ENCODE measurements around the gene DPF3.

Gene DPF3

DNA sequence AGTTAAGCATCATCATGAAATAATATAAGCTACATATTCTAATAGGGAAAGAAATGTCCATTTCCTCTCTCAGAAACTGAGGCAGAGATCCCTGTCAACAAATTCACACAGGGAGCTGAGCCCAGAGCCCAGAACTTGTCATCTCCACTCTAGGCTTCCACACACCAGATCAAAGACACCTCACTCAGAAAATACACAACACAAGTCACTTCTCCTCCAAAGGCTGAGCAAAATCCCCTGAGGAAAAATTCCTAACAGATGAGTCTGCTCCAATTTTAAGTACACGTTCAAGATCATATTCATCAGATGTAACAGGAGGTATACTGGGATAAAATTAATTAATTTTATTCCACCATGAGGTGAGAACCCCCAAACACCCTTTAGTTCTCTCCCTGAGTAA is 227.3 kb downstream of the DPF3 start:
- DNase-seq (ENCODE audit: extremely low read depth, insufficient read length) = no peak
- Histone ChIP-seq H3K36me3 (ENCODE audit: control insufficient read depth, insufficient read depth, low read length) (no peaks in the 10 kb centered on the region; the same call in none of the 2 replicates), H3K27me3 (replicated peaks; ENCODE audit: control insufficient read depth, insufficient read depth, low read length) (no peaks in the 10 kb centered on the region), H3K4me3 (replicated peaks; ENCODE audit: low read depth, low read length) (no peak overlapping the region)
- TF ChIP-seq, protein P1, sequence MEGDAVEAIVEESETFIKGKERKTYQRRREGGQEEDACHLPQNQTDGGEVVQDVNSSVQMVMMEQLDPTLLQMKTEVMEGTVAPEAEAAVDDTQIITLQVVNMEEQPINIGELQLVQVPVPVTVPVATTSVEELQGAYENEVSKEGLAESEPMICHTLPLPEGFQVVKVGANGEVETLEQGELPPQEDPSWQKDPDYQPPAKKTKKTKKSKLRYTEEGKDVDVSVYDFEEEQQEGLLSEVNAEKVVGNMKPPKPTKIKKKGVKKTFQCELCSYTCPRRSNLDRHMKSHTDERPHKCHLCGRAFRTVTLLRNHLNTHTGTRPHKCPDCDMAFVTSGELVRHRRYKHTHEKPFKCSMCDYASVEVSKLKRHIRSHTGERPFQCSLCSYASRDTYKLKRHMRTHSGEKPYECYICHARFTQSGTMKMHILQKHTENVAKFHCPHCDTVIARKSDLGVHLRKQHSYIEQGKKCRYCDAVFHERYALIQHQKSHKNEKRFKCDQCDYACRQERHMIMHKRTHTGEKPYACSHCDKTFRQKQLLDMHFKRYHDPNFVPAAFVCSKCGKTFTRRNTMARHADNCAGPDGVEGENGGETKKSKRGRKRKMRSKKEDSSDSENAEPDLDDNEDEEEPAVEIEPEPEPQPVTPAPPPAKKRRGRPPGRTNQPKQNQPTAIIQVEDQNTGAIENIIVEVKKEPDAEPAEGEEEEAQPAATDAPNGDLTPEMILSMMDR (IDR thresholded peaks at IDR 0.05; ENCODE audit: insufficient read depth, low read length, poor library complexity, severe bottlenecking) = no peak

DNA sequence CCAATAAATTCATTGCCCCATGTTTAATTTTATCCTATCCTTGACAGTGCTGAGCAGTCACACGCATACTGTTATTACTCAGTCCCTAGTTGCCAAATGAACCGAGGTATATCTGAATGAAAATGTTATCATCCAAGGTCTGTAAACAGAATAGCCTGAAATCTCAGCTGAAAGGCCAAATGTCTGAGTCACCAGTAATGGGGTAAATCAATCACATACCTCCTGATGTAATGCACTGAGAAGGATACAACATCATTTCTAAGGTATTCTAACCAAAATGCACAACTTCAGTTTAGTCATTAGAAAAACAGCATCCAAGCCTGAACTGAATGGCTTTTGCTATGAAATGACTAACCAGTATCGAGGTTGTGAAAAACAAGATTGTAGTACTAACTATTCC is 228.6 kb downstream of the DPF3 start:
- Histone ChIP-seq H3K27me3 (replicated peaks; ENCODE audit: control insufficient read depth, insufficient read depth, low read length) (no peaks in the 10 kb centered on the region), H3K4me3 (replicated peaks; ENCODE audit: low read depth, low read length) (no peak overlapping the region), H3K36me3 (ENCODE audit: control insufficient read depth, insufficient read depth, low read length) (no peaks in the 10 kb centered on the region; the same call in 1 of the 2 replicates)
- DNase-seq (ENCODE audit: extremely low read depth, insufficient read length) = peak; percentile 30
- TF ChIP-seq, protein P1 (IDR thresholded peaks at IDR 0.05; ENCODE audit: insufficient read depth, low read length, poor library complexity, severe bottlenecking) = no peak

DNA sequence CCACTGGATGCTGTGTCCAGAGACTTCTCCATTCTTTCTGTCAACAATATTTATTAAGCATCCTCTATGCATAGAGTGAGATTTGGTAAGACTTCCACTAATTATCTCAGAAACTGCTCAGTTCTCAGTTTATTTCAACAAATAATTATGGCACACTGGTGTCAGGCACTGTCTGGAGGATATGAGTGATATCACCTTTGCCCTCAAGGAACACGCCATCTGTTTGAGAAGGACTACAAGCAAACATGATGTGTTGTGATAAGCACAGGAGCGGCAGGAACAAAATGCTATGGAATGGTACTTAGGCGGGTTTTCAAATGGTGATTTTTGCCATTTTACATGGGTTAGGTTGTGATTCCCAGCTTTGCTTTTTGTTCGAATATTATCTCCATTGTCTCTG is 229.2 kb downstream of the DPF3 start:
- Histone ChIP-seq H3K27me3 (replicated peaks; ENCODE audit: control insufficient read depth, insufficient read depth, low read length) (no peaks in the 10 kb centered on the region), H3K4me3 (replicated peaks; ENCODE audit: low read depth, low read length) (no peak overlapping the region), H3K36me3 (ENCODE audit: control insufficient read depth, insufficient read depth, low read length) (no peaks in the 10 kb centered on the region; the same call in 1 of the 2 replicates)
- TF ChIP-seq, protein P1 (IDR thresholded peaks at IDR 0.05; ENCODE audit: insufficient read depth, low read length, poor library complexity, severe bottlenecking) = no peak
- DNase-seq (ENCODE audit: extremely low read depth, insufficient read length) = no peak

DNA sequence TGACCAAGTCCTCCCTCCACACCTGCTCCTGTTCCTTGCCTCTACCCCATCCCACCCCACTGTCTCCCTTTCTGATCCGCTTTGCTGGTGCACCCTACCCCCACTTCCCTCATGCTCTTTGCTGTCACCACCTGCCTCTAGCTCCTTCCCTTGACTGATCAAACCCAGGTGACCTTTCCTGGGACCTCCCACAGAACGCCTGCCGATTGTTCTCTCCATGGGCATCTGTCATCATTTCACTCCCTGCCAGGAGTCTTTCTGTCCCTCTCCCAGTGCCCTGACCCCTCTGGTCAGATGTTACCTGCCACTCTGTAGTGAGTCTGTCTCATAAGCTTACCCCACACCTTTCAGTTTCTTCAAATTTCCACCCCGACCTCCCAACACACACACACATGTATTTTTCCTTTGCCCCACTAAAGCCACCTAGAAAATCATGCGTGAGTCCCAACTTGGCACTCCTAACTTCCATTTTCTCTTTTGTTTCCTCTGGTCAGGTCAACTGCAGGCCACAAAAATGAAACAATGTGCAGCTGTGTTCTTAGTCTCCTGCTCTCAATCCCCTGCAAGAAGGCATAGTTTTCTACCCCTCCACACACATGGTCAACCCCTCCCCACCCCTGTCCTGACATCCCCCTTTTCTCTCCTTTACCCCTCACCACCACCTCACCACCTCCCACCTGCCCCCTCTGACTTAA is 229.8 kb downstream of the DPF3 start:
- H3K27me3 ChIP-seq (replicated peaks; ENCODE audit: control insufficient read depth, insufficient read depth, low read length) = no peaks in the 10 kb centered on the region
- TF ChIP-seq, protein P1 (IDR thresholded peaks at IDR 0.05; ENCODE audit: insufficient read depth, low read length, poor library complexity, severe bottlenecking) = no peak
- no peak for DNase-seq (ENCODE audit: extremely low read depth, insufficient read length)
- H3K36me3 ChIP-seq (ENCODE audit: control insufficient read depth, insufficient read depth, low read length) = no peaks in the 10 kb centered on the region
- no peak overlapping the region for H3K4me3 ChIP-seq (replicated peaks; ENCODE audit: low read depth, low read length)

DNA sequence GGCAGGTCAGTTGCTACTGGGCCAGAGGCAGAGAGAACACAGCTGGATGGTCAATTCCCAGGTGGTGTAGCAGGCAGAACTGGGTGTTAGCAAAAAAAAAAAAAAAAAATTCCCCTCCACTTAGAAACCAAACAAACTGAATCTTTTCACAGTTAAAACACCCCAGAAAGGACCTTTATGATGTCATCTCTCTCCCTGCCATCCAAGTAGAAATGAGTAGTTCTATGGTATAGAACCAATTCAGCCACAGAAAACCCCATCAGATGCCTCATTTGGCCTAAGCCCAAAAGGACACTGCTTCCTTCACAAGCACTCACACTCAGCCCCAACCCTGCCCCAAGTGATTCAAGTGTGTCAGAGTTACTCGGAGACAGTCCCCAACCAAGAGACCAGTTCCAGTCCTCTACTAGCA is 230.8 kb downstream of the DPF3 start:
- Histone ChIP-seq H3K27me3 (replicated peaks; ENCODE audit: control insufficient read depth, insufficient read depth, low read length) (no peaks in the 10 kb centered on the region), H3K4me3 (replicated peaks; ENCODE audit: low read depth, low read length) (no peak overlapping the region), H3K36me3 (ENCODE audit: control insufficient read depth, insufficient read depth, low read length) (no peaks in the 10 kb centered on the region)
- TF ChIP-seq, protein P1 (IDR thresholded peaks at IDR 0.05; ENCODE audit: insufficient read depth, low read length, poor library complexity, severe bottlenecking) = no peak
- no peak for DNase-seq (ENCODE audit: extremely low read depth, insufficient read length)
